A549 treated with Mapracorat at 1 μM for 4 hours (cell line): ENCODE measurements around the gene CTSH. TPM values are rescaled to one million over a fixed set of nuclear protein-coding genes. Genes with fewer than 3 reads are reported as not detected.

Source experiments
- total RNA-seq: library from RNA; stranded (reverse); fragments of 200-300 nt; extraction: Qiagen RNA extraction; gene quantifications from 5 replicates; pipeline ENCODE4 v1.2.3, GENCODE V29; 2022

CTSH gene, protein sequence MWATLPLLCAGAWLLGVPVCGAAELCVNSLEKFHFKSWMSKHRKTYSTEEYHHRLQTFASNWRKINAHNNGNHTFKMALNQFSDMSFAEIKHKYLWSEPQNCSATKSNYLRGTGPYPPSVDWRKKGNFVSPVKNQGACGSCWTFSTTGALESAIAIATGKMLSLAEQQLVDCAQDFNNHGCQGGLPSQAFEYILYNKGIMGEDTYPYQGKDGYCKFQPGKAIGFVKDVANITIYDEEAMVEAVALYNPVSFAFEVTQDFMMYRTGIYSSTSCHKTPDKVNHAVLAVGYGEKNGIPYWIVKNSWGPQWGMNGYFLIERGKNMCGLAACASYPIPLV
- total RNA-seq: 40.9 to 47.7 TPM (median 46.4 TPM) in 5 replicates

DNA sequence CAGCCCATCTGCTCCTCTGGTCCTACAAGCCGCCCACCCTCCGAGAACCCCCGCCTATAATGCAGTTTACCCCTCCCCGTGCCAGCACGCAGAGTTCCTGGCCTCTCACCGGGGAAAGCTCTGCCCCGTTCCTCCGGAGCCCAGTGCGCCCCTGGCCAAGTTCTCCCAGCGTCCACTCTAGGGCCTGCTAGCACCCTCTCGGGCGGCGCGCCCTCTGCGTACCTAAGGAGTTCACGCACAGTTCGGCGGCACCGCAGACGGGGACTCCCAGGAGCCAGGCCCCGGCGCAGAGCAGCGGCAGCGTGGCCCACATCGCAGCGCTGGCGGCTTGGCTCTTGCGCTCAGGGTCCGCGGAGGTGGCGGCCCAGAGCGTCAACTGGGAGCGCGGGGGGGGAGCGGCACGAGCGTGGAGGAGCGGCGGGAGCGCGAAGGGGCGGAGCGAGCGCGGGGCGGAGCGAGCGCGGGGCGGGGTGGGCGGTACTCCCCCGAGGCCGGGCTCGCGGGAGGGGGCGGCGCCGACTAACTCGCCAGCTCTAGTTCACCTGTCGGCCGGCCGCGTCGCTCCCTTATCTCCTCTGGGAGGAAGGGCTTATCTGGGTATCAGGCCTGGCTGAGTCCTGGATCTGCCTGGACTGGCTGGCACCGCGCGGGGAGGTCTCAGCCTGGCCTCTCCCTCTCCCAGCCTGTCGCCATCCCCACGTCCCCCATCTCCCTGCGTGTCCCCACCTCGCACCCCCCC lies at the start of gene CTSH:
Gene CTSH (minus strand): TSS at position 378 of the 739 bp plus-strand sequence. CDS start 65 bp downstream, at position 313.

DNA sequence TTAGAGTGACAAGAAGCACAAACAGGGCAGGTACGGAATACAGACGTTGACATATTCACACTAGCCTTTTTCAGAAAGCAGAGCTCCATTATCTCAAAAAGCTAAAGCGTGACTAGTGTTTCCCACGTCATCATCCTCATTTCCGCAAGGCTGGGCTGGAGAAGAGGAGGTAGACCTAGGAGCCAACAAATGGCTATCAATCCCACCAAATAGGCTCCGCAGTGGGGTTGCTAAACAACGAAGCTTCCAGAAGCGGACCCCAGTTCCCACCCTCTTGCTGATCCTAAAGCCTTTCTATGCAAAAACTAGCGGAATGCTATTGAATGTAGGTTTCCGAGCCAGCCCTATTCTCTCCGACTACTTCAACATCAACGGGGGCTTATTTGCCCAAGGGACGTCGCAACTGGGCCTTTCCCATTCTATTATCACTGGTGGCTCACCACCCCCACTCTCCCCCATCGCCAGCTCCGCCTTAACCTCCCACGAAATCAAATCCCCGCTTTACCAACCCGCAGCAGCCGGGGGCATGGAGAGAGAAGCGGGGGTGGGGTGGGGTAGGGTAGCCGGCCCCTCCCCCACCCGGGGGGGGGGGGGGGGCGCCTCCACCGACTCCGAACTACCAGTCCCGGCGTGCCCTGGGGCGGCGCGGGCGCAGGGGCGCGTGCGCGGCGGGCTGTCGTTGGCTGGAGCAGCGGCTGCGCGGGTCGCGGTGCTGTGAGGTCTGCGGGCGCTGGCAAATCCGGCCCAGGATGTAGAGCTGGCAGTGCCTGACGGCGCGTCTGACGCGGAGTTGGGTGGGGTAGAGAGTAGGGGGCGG lies 72.5 kb downstream of the CTSH start, which contains the start of gene MORF4L1:
Gene MORF4L1 (plus strand): TSS at position 736 of the 817 bp plus-strand sequence. CDS start 128 bp downstream, outside the sequence.

Other genes with a start within 250 kb of the CTSH start
- 5.8 to 10.9 TPM (median 9.8 TPM) in 5 replicates for gene ADAMTS7, start 133.6 kb downstream of the CTSH start, total RNA-seq
- gene MORF4L1, start 72.2 kb downstream of the CTSH start, total RNA-seq: 340 to 660 TPM (median 383 TPM) in 5 replicates
- 0.19 to 0.42 TPM (median 0.39 TPM) in 5 replicates for gene RASGRF1, start 145.7 kb upstream of the CTSH start, total RNA-seq